ENCODE measurements around the gene NTM.

The NTM gene

DNA sequence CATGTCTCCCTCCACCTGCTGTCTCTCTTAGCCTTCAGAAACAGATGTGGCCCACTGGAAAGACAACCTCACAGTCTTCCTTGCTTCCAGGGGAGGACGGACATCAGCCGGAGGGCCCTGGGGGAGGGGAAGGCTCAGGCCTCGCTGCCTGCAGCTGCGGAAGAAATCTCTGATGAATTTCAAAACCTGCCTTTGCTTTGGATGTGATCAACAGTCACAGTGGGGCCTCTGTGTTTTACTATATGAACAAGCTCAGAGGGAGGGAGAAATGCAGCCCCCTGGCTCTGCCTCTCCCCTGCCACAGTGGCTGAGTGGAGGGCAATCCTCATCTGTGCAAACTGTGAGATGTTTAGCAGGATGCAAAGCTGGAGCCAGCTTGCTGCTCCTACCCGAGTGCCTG, 282.8 kb downstream of the NTM start:
- no peak for DNase-seq

GRCh38 chr11:131654849-131655248, 284.4 kb downstream of the NTM start:
- DNase-seq = no peak

DNA sequence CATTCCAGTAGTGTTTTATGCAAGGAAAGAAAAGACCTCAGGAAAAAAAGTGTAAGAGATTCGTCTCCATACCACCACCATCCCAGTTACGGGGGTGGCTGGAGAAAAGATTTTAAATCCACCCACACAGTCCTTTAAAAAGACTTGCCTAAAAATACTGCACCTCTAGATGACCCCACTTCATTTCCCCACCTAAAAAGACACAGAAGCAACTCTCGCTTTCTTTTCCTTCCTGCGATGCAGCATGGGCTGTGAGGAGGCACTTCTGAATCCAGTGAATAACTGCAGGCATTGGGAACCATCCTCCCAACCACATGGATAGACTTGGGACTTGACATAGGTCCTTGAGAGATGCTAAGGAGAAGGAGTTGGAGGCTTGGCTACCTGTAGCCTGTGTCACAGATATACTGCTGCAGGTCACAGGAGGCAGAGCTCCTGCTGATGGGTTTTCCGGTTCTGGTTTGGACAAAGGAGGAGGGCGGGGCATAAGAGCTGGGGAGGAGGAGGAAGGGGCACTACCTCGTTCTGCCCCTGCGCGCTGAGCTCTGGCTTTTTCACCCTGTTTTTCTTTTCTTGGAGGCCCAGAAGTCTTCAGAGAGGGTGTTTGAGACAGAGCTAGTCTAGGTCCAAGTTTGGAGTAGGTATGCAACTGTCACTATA, 285.9 kb downstream of the NTM start:
- no peak for DNase-seq

DNA sequence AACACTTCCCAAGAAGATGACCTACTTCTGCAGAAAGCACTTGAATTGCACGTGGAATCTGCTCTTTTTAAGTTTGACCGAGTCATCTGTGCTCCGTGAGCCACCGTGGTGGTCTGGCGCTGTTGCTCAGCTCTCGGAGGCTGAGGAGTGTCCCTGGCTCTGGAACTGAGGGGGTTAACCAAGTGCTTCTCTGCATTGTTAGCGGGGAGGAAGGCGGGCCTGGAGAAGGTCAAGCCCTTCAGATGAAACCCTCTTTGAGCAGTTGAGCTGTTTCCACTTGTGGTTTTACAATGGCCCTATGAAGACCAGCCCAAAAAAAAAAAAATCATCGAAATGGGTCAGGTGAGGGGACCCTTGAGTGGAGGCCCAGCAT, 286.4 kb downstream of the NTM start:
- DNase-seq = no peak

- no peak for DNase-seq
These were observed 288.0 kb downstream of the NTM start for GRCh38 chr11:131658414-131658813.

DNA sequence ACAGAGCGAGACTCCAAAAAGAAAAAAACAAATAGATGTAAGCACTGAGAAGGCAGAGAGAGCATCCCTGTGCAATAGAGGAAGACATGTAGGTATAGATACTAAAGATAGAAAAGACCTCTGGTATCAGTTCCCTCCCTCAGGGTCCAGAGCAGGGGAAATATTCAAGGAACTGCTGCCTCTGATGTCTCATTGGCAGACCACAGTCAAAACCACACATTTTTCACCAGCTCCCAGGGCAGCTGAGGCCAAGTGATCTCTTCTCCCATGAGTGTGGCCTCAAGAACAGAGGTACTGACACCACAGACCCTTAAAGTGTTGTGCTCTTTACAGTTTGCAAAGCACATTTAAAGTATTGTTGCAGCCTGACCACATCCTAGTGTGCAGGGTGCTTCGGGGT, 288.5 kb downstream of the NTM start:
- no peak for DNase-seq

DNA sequence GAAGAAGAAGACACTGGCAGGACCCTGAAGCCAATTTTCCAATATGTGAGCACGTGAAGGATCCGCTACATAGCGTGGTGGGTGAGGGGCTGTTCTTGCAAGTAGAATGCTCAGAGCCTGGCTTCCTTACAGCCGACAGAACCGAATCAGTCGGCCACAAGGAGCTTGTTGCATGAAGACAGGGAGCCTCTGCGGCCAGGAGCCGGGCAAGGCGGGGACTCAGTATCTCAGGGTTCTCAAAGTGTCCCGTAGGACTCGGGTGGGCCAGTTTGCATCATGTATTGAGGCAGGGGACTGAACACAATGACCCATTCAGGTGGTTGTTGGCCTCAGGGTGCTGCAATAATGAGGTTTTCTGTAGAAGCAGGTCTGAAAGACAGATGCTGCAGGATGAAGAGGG, 289.5 kb downstream of the NTM start:
- no peak for DNase-seq

- no peak for DNase-seq
These were observed 290.7 kb downstream of the NTM start for GRCh38 chr11:131661132-131661531.

- DNase-seq = no peak
These were observed 292.0 kb downstream of the NTM start for GRCh38 chr11:131662317-131662972.

DNA sequence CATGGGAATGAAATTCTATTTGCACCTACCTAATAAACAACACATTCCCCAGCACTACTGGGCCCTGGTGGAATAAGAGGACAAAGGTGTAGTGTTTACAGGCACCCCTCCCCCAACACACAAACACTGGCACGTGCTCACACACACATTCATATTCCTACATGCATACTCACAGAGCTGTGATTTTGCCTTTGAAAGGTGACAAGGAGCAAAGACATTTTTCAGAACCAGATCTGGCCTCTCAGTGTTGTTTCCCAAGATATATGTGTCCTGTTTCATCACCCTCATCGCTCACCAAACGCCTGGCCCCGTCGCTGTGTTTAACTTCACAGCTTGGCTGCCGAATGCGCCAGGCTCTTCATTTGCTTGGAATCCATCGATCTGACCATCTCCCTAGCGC, 292.6 kb downstream of the NTM start:
- DNase-seq = no peak

- DNase-seq = no peak
These were observed 293.2 kb downstream of the NTM start for GRCh38 chr11:131663405-131664200.

DNA sequence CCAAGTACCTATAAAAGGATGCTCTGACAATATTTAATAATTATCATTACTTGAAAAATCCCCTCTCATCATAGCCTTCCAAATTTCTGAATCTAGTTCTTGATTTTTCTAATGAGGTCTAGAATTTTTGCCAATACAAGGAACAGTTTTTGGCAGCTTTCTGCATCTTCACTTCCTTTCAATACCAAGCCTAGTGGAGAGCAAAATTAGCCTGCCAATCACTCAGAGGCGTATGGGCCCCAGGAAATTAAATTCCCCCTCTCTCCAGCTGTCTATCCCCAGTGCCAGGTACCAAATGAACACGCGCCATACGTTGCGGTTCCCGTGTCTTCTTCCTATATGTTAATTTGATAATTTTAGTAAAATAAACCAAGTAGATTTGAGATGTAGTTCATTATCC, 293.9 kb downstream of the NTM start:
- no peak for DNase-seq

- no peak for DNase-seq
These were observed 294.4 kb downstream of the NTM start for GRCh38 chr11:131664816-131665215.

- DNase-seq = no peak
These were observed 295.0 kb downstream of the NTM start for GRCh38 chr11:131665344-131665968.

GRCh38 chr11:131666006-131666405, 295.6 kb downstream of the NTM start:
- no peak for DNase-seq

DNA sequence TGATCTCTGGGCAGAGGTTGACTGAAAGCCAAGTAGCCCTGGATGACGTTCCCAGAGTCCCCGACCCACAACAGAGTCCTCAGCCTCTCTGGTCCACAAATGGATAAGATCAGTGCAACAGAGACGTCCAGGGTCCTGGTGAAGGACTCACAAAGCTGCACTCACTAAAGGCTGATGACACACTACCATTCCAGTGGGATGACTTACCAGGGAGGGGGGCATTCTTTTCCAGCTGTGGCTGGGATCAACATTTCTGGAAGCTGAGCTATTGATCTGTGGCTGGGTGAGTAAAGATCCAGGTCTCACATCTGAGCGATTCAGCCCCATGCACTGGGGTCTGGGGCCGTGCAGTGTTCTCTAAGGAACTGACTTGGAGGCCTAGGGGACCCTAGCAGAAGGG, 296.2 kb downstream of the NTM start:
- DNase-seq = no peak

DNA sequence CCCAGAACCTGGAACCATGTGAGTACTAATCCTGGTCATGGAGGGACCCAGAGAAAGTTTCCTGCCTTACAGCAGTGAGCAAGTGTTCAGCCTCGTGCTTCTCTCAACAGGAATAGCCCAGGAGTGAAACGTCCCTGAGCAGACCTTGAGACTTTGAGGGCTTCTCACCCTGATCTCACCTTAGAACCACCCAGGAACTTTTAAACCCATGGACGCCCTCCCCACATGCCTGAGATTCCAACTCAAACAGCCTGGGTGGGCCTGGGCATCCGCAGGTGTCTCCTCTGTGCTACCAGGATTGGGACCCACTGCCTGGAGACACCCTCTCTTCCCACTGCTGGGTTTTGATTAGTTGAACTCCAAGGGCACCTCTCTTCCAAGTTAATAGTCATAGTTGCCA, 297.2 kb downstream of the NTM start:
- no peak for DNase-seq

DNA sequence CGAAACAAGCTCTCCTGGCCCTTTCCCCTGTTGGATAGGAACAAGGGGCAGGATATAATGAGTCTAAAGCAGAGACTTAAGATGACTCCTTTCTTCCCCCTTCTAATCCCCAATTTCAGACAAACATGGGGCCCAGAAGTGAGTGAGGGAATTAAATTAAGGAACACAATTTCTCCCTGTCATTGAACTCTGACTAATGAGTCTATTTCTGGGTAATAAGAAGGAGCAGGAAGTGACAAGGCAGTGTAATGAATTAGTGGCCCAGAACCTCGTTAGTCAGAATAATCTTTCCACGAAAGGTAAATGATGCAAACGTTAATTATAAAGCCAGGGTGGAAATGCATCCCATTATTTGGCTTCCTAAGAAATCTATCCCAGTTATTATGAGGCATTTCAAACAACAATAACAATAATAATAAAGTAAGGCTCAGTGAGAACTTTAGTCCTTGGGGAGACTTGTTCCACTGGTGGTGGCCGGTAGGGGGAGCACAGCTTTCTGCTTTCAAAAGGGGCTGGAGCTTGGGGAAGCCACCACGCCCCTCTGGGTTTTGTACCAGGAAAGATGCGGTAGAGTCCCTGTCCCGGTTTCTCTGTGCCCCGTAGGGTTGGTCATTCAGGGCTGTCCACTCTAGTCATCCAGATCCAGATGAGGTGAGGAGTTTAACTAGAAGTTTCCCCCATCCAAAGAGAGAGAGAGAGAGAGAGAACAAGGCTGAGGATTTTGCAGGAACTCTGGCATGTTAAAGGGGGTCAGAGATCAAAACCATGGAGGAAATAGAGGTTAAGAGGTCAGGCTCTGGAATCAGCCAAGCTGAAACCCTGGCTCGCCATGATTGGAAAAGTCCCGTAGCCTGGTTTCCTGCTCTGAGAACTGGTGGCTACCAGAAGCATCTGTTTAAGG, 298.3 kb downstream of the NTM start:
- DNase-seq = no peak

DNA sequence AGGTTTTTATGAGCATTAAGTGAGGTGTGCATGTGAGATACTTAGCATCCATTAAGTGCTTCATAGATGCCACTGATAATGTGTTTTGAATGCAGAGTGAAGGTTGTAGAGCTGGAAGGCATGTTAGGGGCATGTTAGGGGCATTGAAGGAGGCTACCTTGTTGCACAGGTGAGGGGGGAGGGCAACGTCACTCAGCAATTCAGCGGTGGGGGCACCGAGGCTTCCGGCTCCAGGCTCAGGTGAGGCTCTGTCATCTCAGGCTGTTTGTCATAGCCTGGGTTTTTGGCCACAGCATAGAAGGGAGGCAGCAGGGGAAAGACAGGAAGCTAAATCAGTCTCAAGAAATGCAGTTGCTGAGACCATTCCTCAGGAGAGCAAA, 299.0 kb downstream of the NTM start:
- DNase-seq = no peak

- DNase-seq = no peak
These were observed 300.5 kb downstream of the NTM start for GRCh38 chr11:131670876-131671275.

GRCh38 chr11:131671320-131671719, 300.9 kb downstream of the NTM start:
- DNase-seq = no peak

- no peak for DNase-seq
These were observed 301.3 kb downstream of the NTM start for GRCh38 chr11:131671734-131672133.

DNA sequence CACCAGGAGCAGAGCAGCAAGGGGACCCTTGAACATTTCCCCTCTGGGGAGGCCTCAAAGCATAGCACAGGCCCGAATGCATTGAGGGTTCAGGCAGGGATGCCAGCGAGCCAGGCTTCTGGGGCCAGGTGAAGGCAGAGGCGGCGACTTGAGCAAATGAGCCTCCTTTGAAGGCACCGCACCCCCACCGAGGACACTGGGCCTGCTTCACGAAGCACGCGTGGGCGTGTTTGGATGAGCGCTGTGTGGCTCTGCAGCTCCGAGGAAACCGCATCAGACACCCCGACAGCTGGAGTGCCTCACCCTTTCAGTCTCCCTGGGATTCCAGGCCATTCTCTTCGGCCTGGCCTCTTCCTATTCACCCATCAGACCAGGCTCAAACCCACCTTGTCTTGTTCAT, 301.8 kb downstream of the NTM start:
- DNase-seq = no peak

Data from effector CD8-positive, alpha-beta T cell (primary cell).